ENCODE measurements around the gene BTK. TPM values are rescaled to one million over a fixed set of nuclear protein-coding genes. Genes with fewer than 3 reads are reported as not detected.

Gene BTK
- total RNA-seq, 4 donors from 2014 or later = 0.15 to 4.2 (median 0.83) TPM

GRCh38 chrX:101394372-101394771 lies 8.4 kb upstream of the BTK start:
- Histone ChIP-seq H3K36me3 (peaks cover 0 to 11% (median 0%) of the 10 kb centered on the region in 3 donors), H3K27ac (no peak overlapping the region), H3K27me3 (no peaks in the 10 kb centered on the region), H3K4me1 (peaks cover 0 to 21% (median 7%) of the 10 kb centered on the region in 3 donors), H3K4me3 (no peak overlapping the region), H3K9me3 (no peaks in the 10 kb centered on the region)
- TF ChIP-seq CTCF (IDR thresholded peaks at IDR 0.05) = no peak
- TF ChIP-seq POLR2A (IDR thresholded peaks at IDR 0.05) = no peak
- intact Hi-C loops (cut with DNase I) = no loop called here
- no peak for DNase-seq

GRCh38 chrX:101393530-101394305 lies 7.7 kb upstream of the BTK start:
- Histone ChIP-seq H3K4me1 (peaks cover 0 to 21% (median 7%) of the 10 kb centered on the region in 3 donors), H3K4me3 (no peak overlapping the region), H3K27ac (no peak overlapping the region), H3K9me3 (no peaks in the 10 kb centered on the region), H3K36me3 (peaks cover 0 to 11% (median 0%) of the 10 kb centered on the region in 3 donors), H3K27me3 (no peaks in the 10 kb centered on the region)
- DNase-seq = no peak
- intact Hi-C loops (cut with DNase I) = no loop called here
- WGBS, 2 donors = 79 to 80% methylated on average over 11 of the region's 11 CpGs
- TF ChIP-seq CTCF (IDR thresholded peaks at IDR 0.05) (no peak), POLR2A (IDR thresholded peaks at IDR 0.05) (no peak)

GRCh38 chrX:101391831-101392230 lies 5.8 kb upstream of the BTK start:
- peaks cover 0 to 14% (median 7%) of the 10 kb centered on the region in 3 donors for H3K4me1 ChIP-seq
- H3K27me3 ChIP-seq = no peaks in the 10 kb centered on the region
- peak overlapping the region; percentile 75 to 86 (median 84) for H3K27ac ChIP-seq
- intact Hi-C loops (cut with DNase I) = no loop called here
- peak overlapping the region; percentile 44 to 70 (median 58) for H3K4me3 ChIP-seq
- peaks cover 0 to 11% (median 0%) of the 10 kb centered on the region in 3 donors for H3K36me3 ChIP-seq
- TF ChIP-seq CTCF (IDR thresholded peaks at IDR 0.05) (no peak), POLR2A (IDR thresholded peaks at IDR 0.05) (no peak)
- WGBS, 2 donors = 22 to 50% methylated on average over 5 to 6 of the region's 6 CpGs
- no peak for DNase-seq
- H3K9me3 ChIP-seq = no peaks in the 10 kb centered on the region

GRCh38 chrX:101390664-101391525 lies 4.9 kb upstream of the BTK start, which contains the start of gene RPL36A:
TSS of gene RPL36A (plus strand) at chrX:101391011. CDS start at chrX:101391044, 33 bp downstream.
- Histone ChIP-seq H3K4me3 (peak within 1 kb of the TSS; percentile 44 to 70 (median 58)), H3K9me3 (no peaks in the 10 kb centered on the region), H3K4me1 (peaks cover 0 to 14% (median 7%) of the 10 kb centered on the region in 3 donors), H3K27ac (peak within 1 kb of the TSS; percentile 75 to 86 (median 84)), H3K36me3 (peaks cover 0 to 11% (median 0%) of the 10 kb centered on the region in 3 donors), H3K27me3 (no peaks in the 10 kb centered on the region)
- 0 to 35% methylated on average over 15 to 27 of the region's 47 CpGs for WGBS, 2 donors
- TF ChIP-seq CTCF (IDR thresholded peaks at IDR 0.05) (peak; percentile 45 to 70 (median 56)), POLR2A (IDR thresholded peaks at IDR 0.05) (peak in 3 of 4 donors; percentile 49 to 85 (median 74))
- peak; percentile 27 for DNase-seq
- intact Hi-C loops (cut with DNase I) = no loop called here
